Epidermal melanocyte (primary cell): Measurements from ENCODE around the gene TADA2A.
"Not testable (repeated sequence)": the region's sequence is repeated elsewhere in the genome, so short reads cannot be mapped to it uniquely, and the experiment has no call there.

Experiments used
- DNase-seq: peaks from one replicate; pipeline ENCODE4 v3.0.0; 2011; ENCODE audit warnings: low spot score; ENCODE audit not compliant: insufficient read length

The TADA2A gene

GRCh38 chr17:37399265-37399803 lies 7.4 kb upstream of the TADA2A start:
- no peak for DNase-seq

- no peak for DNase-seq
These were observed 6.2 kb upstream of the TADA2A start for GRCh38 chr17:37400505-37400904.

- DNase-seq: not testable (repeated sequence)
These were observed 1.2 kb upstream of the TADA2A start for GRCh38 chr17:37405522-37405921.

GRCh38 chr17:37405955-37406634 lies 591 bp upstream of the TADA2A start:
- no peak for DNase-seq

GRCh38 chr17:37408145-37408479 lies 1.4 kb downstream of the TADA2A start:
- DNase-seq: not testable (repeated sequence)

GRCh38 chr17:37410357-37410756 lies 3.7 kb downstream of the TADA2A start:
- no peak for DNase-seq

GRCh38 chr17:37413875-37414519 lies 7.3 kb downstream of the TADA2A start:
- no peak for DNase-seq

GRCh38 chr17:37417852-37418251 lies 11.2 kb downstream of the TADA2A start:
- DNase-seq: no peak

GRCh38 chr17:37422971-37423625 lies 16.4 kb downstream of the TADA2A start:
- DNase-seq: no peak

GRCh38 chr17:37425268-37425667 lies 18.6 kb downstream of the TADA2A start:
- no peak for DNase-seq

GRCh38 chr17:37429039-37429438 lies 22.4 kb downstream of the TADA2A start:
- no peak for DNase-seq

GRCh38 chr17:37429453-37429852 lies 22.8 kb downstream of the TADA2A start:
- no peak for DNase-seq

- no peak for DNase-seq
These were observed 23.5 kb downstream of the TADA2A start for GRCh38 chr17:37430051-37430627.

GRCh38 chr17:37432671-37433070 lies 26.0 kb downstream of the TADA2A start:
- no peak for DNase-seq

GRCh38 chr17:37438141-37438540 lies 31.5 kb downstream of the TADA2A start:
- no peak for DNase-seq

- DNase-seq: no peak
These were observed 33.7 kb downstream of the TADA2A start for GRCh38 chr17:37440424-37440823.

- not testable (repeated sequence) for DNase-seq
These were observed 34.8 kb downstream of the TADA2A start for GRCh38 chr17:37441369-37442014.

- DNase-seq: no peak
These were observed 39.3 kb downstream of the TADA2A start for GRCh38 chr17:37446027-37446426.

- DNase-seq: no peak
These were observed 41.0 kb downstream of the TADA2A start for GRCh38 chr17:37447641-37448040.

- DNase-seq: no peak
These were observed 43.4 kb downstream of the TADA2A start for GRCh38 chr17:37450112-37450511.

- DNase-seq: not testable (repeated sequence)
These were observed 51.1 kb downstream of the TADA2A start for GRCh38 chr17:37457801-37458200.

- DNase-seq: no peak
These were observed 52.1 kb downstream of the TADA2A start for GRCh38 chr17:37458805-37459204.
